Common myeloid progenitor, CD34-positive (primary cell): ENCODE data around the gene RAPGEF5.

Experiments
- CTCF ChIA-PET: fragments of 350-600 bp; sonication (Branson Sonifier 250); formaldehyde crosslinking; loops from one replicate; lab custom pipeline; 2021; ENCODE audit warnings: antibody characterized with exemption; lab: Charles Lee
- POLR2A ChIA-PET: fragments of 350-600 bp; sonication (Branson Sonifier 250); formaldehyde crosslinking; loops from one replicate; lab custom pipeline; 2021; ENCODE audit warnings: antibody characterized with exemption; lab: Charles Lee
- DNase-seq, 3 donors: peaks; one replicate each; pipeline versions ENCODE4 v3.0.0 to v3.0.0-alpha.2; 2013
- H3K27ac ChIP-seq, 2 experiments: 1 replicate in 1 of 2; 2 replicates in 1 of 2; pipeline ENCODE4 v1.7.0; 2013; ENCODE audit warnings: inconsistent platforms in 2 of 2, low read length in 2 of 2, mild to moderate bottlenecking in 2 of 2, low read depth in 1 of 2, moderate library complexity in 1 of 2; ENCODE audit not compliant: severe bottlenecking in 2 of 2, insufficient read depth in 1 of 2, poor library complexity in 1 of 2
- H3K27me3 ChIP-seq, 5 experiments: replicated peaks in 2 of 5; 1 replicate in 3 of 5; 2 replicates in 2 of 5; pipeline versions ENCODE4 v1.6.1 to v1.7.0; 2013; ENCODE audit warnings: low read length in 4 of 5, mild to moderate bottlenecking in 2 of 5, moderate library complexity in 2 of 5, inconsistent platforms in 1 of 5; ENCODE audit not compliant: insufficient read depth in 5 of 5, control insufficient read depth in 4 of 5
- H3K36me3 ChIP-seq, 4 experiments: 1 replicate in 2 of 4; 2 replicates in 2 of 4; pipeline versions ENCODE4 v1.6.1 to v1.7.0; 2013; ENCODE audit warnings: low read length in 3 of 4, control low read depth in 1 of 4, mild to moderate bottlenecking in 1 of 4; ENCODE audit not compliant: control insufficient read depth in 4 of 4, insufficient read depth in 4 of 4
- H3K4me1 ChIP-seq, 4 experiments: 1 replicate in 3 of 4; 2 replicates in 1 of 4; pipeline versions ENCODE4 v1.6.1 to v1.7.1; 2013; ENCODE audit warnings: low read length in 3 of 4, mild to moderate bottlenecking in 3 of 4, control low read depth in 1 of 4, inconsistent platforms in 1 of 4, moderate library complexity in 1 of 4; ENCODE audit not compliant: control insufficient read depth in 4 of 4, insufficient read depth in 4 of 4; ENCODE audit errors: control extremely low read depth in 1 of 4
- H3K4me3 ChIP-seq, 7 experiments: 1 replicate in 4 of 7; 2 replicates in 3 of 7; pipeline versions ENCODE4 v1.5.1 to v1.7.0; 2013; ENCODE audit warnings: mild to moderate bottlenecking in 7 of 7, low read length in 6 of 7, moderate library complexity in 6 of 7, inconsistent platforms in 2 of 7, low read depth in 2 of 7, control low read depth in 1 of 7; ENCODE audit not compliant: insufficient read depth in 4 of 7, control insufficient read depth in 1 of 7; ENCODE audit errors: extremely low read depth in 1 of 7
- H3K9me3 ChIP-seq, 5 experiments: 1 replicate in 4 of 5; 2 replicates in 1 of 5; pipeline versions ENCODE4 v1.6.1 to v1.7.1; 2013; ENCODE audit warnings: low read length in 4 of 5, mild to moderate bottlenecking in 2 of 5, inconsistent platforms in 1 of 5, low read depth in 1 of 5, moderate library complexity in 1 of 5; ENCODE audit not compliant: control insufficient read depth in 4 of 5, insufficient read depth in 2 of 5; ENCODE audit errors: control extremely low read depth in 1 of 5
- WGBS: methylation state at CpG from one replicate; pipeline ENCODE4 v1.1.5; 2013; ENCODE audit not compliant: insufficient coverage; 5-methylcytosine and 5-hydroxymethylcytosine counted together

The RAPGEF5 gene

DNA sequence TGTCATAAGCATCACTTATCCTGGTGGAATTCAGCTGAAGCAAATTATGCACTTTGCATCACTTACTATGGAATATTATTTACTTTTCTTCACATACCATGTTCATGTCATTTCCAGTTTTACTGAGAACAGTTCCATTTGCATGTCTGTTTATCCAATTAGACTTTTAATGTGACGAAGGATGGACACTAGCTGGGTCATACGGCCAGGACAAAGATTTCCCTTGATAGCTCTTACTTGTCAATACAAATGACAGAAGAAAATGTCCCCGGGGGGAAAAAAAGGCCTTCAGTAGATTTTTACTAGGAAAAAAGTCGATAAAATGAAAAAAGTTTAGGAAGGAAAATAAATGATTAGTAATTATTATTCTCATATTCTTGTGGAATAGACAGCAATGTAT lies 106.6 kb downstream of the RAPGEF5 start:
- no peaks in the 10 kb centered on the region for H3K4me1 ChIP-seq
- POLR2A ChIA-PET, result no interaction called here
- WGBS, result 100% methylated on average over 2 of the region's 4 CpGs

GRCh38 chr7:22248111-22248809 lies 108.7 kb downstream of the RAPGEF5 start:
- Histone ChIP-seq H3K4me3 (no peak overlapping the region), H3K36me3 (no peaks in the 10 kb centered on the region), H3K27ac (no peak overlapping the region), H3K4me1 (no peaks in the 10 kb centered on the region), H3K9me3 (peaks cover 0 to 11% (median 0%) of the 10 kb centered on the region in 5 experiments), H3K27me3 (no peaks in the 10 kb centered on the region)
- POLR2A ChIA-PET, result no interaction called here
- CTCF ChIA-PET, result interaction anchor here (1.3 kb wide), 1 partner anchor 78 kb away, joined by 3 read pairs; no protein-coding TSS in a partner anchor
- no peak for DNase-seq
- WGBS, result 100% methylated on average over 3 of the region's 7 CpGs

More for the DNA sequence above, 106.6 kb downstream of the RAPGEF5 start:
- CTCF ChIA-PET, result no interaction called here
- no peak overlapping the region for H3K4me3 ChIP-seq
- DNase-seq, result no peak
- H3K27ac ChIP-seq, result no peak overlapping the region
- no peaks in the 10 kb centered on the region for H3K27me3 ChIP-seq
- peaks cover 0 to 11% (median 0%) of the 10 kb centered on the region in 5 experiments for H3K9me3 ChIP-seq
- no peaks in the 10 kb centered on the region for H3K36me3 ChIP-seq

DNA sequence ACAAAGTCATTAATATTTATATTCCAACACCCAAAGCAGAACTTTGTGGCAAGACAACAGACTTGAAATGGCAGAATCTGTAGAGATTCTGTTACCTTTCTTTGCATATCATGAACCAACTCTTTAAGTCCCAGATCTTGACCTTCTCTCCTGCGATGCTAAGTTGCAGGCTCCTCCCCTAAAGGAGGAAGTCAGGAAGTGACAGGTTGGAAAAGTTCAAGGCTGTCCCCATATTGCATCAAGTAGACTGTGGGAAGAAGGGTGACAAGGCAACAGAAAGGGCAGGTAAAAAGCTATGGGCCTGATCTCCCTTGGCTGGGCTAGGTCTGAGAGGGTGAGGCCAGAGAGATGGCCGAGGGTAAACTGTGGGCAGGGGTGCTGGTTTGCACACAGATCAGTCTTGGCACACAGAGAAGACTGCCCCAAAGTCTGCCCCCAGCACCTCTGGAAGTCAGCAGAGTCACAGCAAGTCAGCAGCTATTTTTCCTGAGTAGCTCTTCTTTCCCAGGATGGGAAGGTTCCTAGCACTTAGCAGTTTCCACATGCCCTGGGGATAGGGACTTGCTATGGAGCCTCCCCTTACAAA lies 115.1 kb downstream of the RAPGEF5 start:
- 88% methylated on average over 2 of the region's 2 CpGs for WGBS

DNA sequence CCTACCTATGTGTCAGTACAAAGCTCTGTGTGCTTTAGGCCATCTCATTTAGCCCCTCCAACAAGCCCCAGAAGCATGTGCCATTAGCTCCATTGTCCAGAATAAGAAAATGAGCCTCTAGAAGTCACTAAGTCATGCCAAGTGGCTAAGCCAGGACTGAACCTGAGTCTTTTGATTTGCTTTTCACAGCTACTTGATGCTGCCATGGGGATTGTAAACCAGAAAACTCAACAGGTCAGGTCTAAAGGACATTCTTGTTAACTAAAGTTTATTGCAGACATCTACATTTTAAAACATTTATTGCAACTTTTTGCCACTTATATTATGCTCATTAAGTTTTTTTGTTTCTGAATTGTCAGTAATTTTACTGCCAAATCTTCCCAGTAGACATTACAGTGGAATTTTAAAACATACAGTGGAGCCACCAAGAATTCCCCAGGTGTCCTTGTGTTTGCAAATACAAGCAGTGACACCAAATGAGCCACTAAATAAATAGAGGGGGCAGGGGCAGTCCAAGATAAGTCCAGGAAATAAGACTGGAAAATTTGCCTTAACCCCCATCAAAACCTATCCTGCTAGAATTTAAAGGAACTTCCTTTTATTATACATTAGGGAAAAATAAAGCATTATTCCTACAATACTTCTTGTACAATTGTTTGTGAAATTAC lies 115.9 kb downstream of the RAPGEF5 start:
- H3K27ac ChIP-seq, result no peak overlapping the region
- ChIA-PET POLR2A (no interaction called here), CTCF (no interaction called here)
- DNase-seq, result no peak
- no peak overlapping the region for H3K4me3 ChIP-seq
- peaks cover 0 to 2% (median 0%) of the 10 kb centered on the region in 5 experiments for H3K9me3 ChIP-seq
- no peaks in the 10 kb centered on the region for H3K36me3 ChIP-seq
- no peaks in the 10 kb centered on the region for H3K4me1 ChIP-seq
- no peaks in the 10 kb centered on the region for H3K27me3 ChIP-seq

More for the DNA sequence above, 115.1 kb downstream of the RAPGEF5 start:
- peaks cover 0 to 10% (median 0%) of the 10 kb centered on the region in 5 experiments for H3K9me3 ChIP-seq
- no peaks in the 10 kb centered on the region for H3K27me3 ChIP-seq
- H3K36me3 ChIP-seq, result no peaks in the 10 kb centered on the region
- no peak for DNase-seq
- no peaks in the 10 kb centered on the region for H3K4me1 ChIP-seq
- no peak overlapping the region for H3K27ac ChIP-seq
- ChIA-PET CTCF (no interaction called here), POLR2A (no interaction called here)
- no peak overlapping the region for H3K4me3 ChIP-seq

- DNase-seq, result no peak
- CTCF ChIA-PET, result interaction anchor here (0.7 kb wide), 1 partner anchor 12 kb away, joined by 3 read pairs; no protein-coding TSS in a partner anchor
- Histone ChIP-seq H3K4me1 (no peaks in the 10 kb centered on the region), H3K9me3 (no peaks in the 10 kb centered on the region), H3K27ac (no peak overlapping the region), H3K4me3 (no peak overlapping the region), H3K27me3 (no peaks in the 10 kb centered on the region), H3K36me3 (no peaks in the 10 kb centered on the region)
- POLR2A ChIA-PET, result no interaction called here
- no CpG with 5 or more reads among the region's 3 CpGs for WGBS
Observed at GRCh38 chr7:22238354-22239311, 118.3 kb downstream of the RAPGEF5 start.

- Histone ChIP-seq H3K27me3 (no peaks in the 10 kb centered on the region), H3K36me3 (no peaks in the 10 kb centered on the region), H3K4me3 (no peak overlapping the region), H3K9me3 (no peaks in the 10 kb centered on the region), H3K4me1 (no peaks in the 10 kb centered on the region), H3K27ac (no peak overlapping the region)
- WGBS, result 100% methylated on average over 2 of the region's 2 CpGs
- POLR2A ChIA-PET, result no interaction called here
- CTCF ChIA-PET, result no interaction called here
- DNase-seq, result no peak
Observed at GRCh38 chr7:22235134-22235533, 121.8 kb downstream of the RAPGEF5 start.
